Fibroblast of skin of right quadriceps (primary cell): Measurements from ENCODE around the gene HDGFL3.
"Not testable (repeated sequence)": the region's sequence is repeated elsewhere in the genome, so short reads cannot be mapped to it uniquely, and the experiment has no call there.

Source experiments
- DNase-seq: peaks from one replicate; pipeline ENCODE4 v3.0.0-alpha.2; 2013

The HDGFL3 gene

GRCh38 chr15:83192742-83193141, 14.9 kb downstream of the HDGFL3 start:
- no peak for DNase-seq

- DNase-seq = no peak
Observed at GRCh38 chr15:83190450-83190849, 17.2 kb downstream of the HDGFL3 start.

DNA sequence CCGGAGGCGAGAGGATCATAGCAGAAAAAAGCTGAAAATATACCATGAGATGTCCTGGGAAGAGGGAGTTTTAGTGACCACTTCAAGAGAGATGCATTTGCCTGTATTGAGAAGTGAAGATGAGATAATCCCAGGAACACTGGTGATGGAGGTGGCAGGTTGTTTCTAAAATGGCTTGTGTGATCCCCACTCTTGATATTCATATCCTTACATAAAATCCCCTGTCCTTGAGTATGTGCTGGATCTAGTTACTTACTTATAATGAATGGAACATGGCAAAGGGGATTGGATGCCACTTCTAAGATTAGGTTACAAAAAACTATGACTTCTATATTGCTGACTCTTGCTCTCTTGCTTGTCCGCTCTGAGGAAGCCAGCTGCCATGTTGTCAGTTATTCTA, 22.1 kb downstream of the HDGFL3 start:
- no peak for DNase-seq

GRCh38 chr15:83178869-83179325, 28.7 kb downstream of the HDGFL3 start:
- no peak for DNase-seq

DNA sequence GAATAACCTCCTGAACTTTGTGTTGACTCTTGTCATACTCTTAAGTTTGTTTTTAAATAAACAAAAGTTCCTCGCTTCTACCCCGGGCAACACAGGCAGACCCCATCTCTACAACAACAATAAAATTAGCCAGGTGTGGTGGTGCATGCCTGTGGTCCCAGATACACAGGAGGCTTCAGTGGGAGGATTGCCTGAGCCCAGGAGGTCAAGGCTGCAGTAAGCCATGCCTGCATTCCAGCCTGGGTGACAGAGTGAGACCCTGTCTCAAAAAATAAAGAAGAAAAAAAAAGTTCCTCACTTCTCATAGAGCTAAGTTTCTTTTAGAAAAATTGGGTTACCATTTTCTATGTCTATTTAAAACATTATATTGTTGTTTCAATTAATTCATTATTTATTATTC, 29.2 kb downstream of the HDGFL3 start:
- no peak for DNase-seq

GRCh38 chr15:83174891-83175290, 32.7 kb downstream of the HDGFL3 start:
- peak; percentile 28 for DNase-seq

DNA sequence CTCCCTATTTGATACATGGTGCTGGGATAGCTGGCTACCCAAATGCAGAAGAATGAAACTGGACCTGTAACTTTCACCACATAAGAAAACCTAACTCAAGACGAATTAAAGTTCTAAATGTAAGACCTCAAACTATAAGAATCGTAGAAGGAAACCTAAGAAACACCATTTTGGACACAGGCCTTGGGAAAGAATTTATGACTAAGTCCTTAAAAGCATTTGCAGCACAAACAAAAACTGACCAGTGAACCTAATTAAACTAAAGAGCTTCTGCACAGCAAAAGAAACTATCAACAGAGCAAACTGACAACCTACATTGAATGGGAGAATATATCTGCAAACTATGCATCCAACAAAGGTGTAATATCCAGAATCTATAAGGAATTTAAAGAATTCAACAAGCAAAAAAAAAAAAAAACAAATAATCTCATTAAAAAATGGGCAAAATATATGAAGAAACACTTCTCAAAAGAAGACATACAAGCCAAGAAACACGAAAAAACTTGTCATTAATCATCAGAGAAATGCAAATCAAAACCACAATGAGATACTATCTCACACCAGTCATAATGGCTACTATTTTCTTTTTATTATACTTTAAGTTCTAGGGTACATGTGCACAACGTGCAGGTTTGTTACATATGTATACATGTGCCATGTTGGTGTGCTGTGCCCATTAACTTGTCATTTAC, 37.0 kb downstream of the HDGFL3 start:
- peak; percentile 5 for DNase-seq

DNA sequence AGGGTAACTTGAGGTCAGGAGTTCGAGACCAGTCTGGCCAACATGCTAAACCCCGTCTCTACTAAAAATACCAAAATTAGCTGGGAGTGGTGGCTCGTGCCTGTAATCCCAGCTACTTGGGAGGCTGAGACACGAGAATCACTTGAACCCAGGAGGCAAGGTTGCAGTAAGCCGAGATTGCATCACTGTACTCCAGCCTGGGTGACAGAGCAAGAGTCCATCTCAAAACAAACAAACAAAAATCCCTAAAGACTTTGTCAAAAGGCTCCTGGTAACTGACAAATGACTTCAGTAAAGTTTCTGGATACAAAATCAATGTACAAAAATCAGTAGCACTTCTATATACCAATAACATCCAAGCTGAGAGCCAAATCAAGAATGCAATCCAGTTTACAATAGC, 38.0 kb downstream of the HDGFL3 start:
- DNase-seq = not testable (repeated sequence)

GRCh38 chr15:83166830-83167229, 40.8 kb downstream of the HDGFL3 start:
- DNase-seq = no peak

GRCh38 chr15:83166218-83166617, 41.4 kb downstream of the HDGFL3 start:
- no peak for DNase-seq

GRCh38 chr15:83164771-83165404, 42.7 kb downstream of the HDGFL3 start:
- DNase-seq = no peak

GRCh38 chr15:83164111-83164770, 43.4 kb downstream of the HDGFL3 start:
- DNase-seq = peak; percentile 72

GRCh38 chr15:83163032-83163431, 44.6 kb downstream of the HDGFL3 start:
- DNase-seq = no peak

DNA sequence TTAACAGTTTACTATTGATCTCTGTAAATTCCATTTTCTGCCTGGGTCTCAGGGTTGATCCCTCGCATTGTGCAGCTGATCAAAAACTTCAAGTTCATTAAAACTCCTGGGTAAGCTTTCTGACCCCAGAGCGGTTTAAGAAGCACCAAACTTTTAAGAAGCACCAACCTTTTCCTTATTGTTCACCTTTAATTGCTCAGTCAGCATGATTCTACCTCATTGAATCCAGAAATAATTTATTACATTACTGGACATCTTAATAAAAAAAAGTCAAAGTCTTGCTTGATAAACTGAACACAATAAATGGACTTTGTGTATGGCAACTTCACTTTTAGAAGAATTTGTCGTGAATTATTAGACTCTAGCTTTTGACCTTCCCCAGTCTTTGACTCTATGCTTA, 46.9 kb downstream of the HDGFL3 start:
- no peak for DNase-seq

- peak; percentile 26 for DNase-seq
Observed at GRCh38 chr15:83158393-83158792, 49.2 kb downstream of the HDGFL3 start.

DNA sequence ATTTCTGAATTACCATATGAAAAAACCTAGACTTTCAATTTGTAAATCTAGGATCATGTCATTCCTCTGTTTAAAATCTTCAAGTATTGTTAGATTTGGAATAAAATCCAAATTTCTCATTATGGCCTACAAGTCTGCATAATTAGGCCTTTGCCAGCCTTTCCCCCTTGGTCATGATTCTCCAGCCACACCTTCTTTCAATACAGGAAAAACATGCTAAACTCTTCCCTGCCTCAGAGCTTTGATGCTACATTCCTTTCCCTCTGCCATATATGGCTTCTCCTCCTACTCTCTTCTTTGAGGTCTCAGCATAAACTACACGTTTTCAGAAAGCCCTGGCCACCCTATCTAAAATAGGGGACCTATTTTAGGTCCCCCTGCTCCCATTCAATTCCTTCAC, 51.7 kb downstream of the HDGFL3 start:
- DNase-seq = no peak

DNA sequence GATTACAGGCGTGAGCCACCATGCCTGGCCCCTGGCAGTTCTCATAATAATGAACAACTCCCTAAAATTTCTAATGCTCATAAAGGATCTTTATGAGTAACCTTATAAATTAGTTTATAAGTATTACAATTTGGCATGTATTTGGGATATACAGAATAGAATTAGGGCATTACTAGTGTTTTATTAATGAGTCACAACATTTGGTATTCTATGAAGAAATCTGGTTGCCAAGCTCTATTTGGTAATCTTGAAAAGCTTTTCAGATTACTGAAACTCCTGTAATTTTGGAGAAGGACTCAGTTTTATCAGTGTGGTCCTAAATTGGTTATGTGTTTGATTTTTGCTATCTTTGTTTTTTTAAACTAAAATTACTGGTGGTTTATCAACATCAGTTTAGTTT, 54.3 kb downstream of the HDGFL3 start:
- DNase-seq = no peak

GRCh38 chr15:83144771-83145170, 62.9 kb downstream of the HDGFL3 start:
- no peak for DNase-seq

GRCh38 chr15:83142151-83142550, 65.5 kb downstream of the HDGFL3 start:
- DNase-seq = not testable (repeated sequence)

GRCh38 chr15:83132861-83133523, 74.6 kb downstream of the HDGFL3 start:
- DNase-seq = no peak

GRCh38 chr15:83129791-83130190, 77.8 kb downstream of the HDGFL3 start:
- no peak for DNase-seq

- no peak for DNase-seq
Observed at GRCh38 chr15:83127547-83128150, 80.0 kb downstream of the HDGFL3 start.

DNA sequence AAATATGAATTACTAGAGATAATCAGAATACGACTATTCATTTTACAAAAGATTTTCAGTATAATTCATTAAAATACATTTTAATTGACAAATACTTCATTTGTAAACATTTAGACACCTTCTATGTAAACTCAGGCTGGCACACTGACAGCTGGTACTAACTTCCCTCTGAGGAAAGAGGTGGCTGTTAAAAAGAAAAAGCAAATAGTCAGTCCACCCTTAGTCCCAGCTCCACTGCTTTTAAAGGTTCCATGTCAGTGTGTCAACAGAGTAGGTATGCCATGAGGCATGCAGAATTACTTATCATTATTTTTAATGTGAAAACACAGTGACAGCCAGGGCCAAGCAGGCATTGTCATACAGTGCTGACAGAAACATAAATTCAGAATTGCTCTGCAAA, 84.1 kb downstream of the HDGFL3 start:
- no peak for DNase-seq
